Stimulated activated effector memory CD8-positive, alpha-beta T cell treated with anti-CD3 and anti-CD28 coated beads, Interleukin-12 subunit alpha, Interleukin-12 subunit beta, amount 100 ng/mL, for 72 hours (primary cell): ENCODE data around the gene ASGR1.
A peak's percentile ranks its signal among the peaks of the same experiment; 100 is the strongest.
"Not testable (repeated sequence)": the region's sequence is repeated elsewhere in the genome, so short reads cannot be mapped to it uniquely, and the experiment has no call there.

Experiments
- ATAC-seq: fragments of 150-1000 bp; cut with Tn5 transposase; 2 replicates; pipeline ENCODE4 v1.10.0; 2021
- DNase-seq, 2 donors: peaks; one replicate each; pipeline ENCODE4 v3.0.0; 2021 to 2022; ENCODE audit warnings: low spot score in 2 of 2
- H3K27ac Mint-ChIP-seq: one replicate; pipeline ENCODE4 v1.8.0; 2022; ENCODE audit warnings: mild to moderate bottlenecking, mixed read lengths
- H3K36me3 Mint-ChIP-seq: one replicate; pipeline ENCODE4 v1.8.0; 2022; ENCODE audit warnings: mild to moderate bottlenecking, mixed read lengths
- H3K4me1 Mint-ChIP-seq: one replicate; pipeline ENCODE4 v1.8.0; 2022; ENCODE audit warnings: mixed read lengths
- H3K4me3 Mint-ChIP-seq: one replicate; pipeline ENCODE4 v1.8.0; 2022; ENCODE audit warnings: mild to moderate bottlenecking, mixed read lengths
- H3K9me3 Mint-ChIP-seq: one replicate; pipeline ENCODE4 v1.8.0; 2022; ENCODE audit warnings: mixed read lengths

The ASGR1 gene

DNA sequence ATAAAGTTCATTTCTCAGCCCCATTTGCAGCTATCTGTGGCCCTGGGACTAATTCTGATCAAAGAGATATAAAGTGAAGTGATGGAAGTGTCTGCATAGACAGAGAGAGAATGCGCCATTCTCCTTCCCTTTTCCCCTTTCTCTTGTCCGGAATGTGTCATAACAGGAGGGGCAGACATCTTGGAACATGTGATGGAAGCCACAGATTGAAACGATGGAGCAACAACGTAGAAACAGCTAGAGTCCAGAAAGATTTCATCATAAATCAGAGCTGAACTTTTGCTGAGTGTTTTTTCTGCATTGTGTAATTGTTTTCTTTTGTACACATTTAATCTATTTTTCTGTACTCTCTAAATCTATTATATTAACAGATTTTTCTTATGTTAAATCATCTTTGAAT lies 11.3 kb downstream of the ASGR1 start:
- no peak for DNase-seq
- no peak overlapping the region for H3K4me3 Mint-ChIP-seq
- no peaks in the 10 kb centered on the region for H3K4me1 Mint-ChIP-seq
- H3K9me3 Mint-ChIP-seq: peaks cover 2% of the 10 kb centered on the region
- no peak for ATAC-seq
- no peak overlapping the region for H3K27ac Mint-ChIP-seq
- H3K36me3 Mint-ChIP-seq: no peaks in the 10 kb centered on the region

- Mint-ChIP-seq H3K36me3 (no peaks in the 10 kb centered on the region), H3K4me1 (no peaks in the 10 kb centered on the region), H3K27ac (no peak overlapping the region), H3K9me3 (peaks cover 2% of the 10 kb centered on the region), H3K4me3 (no peak overlapping the region)
- no peak for ATAC-seq
- DNase-seq: no peak
Measured at GRCh38 chr17:7166873-7167272, 12.3 kb downstream of the ASGR1 start.

- H3K36me3 Mint-ChIP-seq, DNase-seq, ATAC-seq, H3K4me1 Mint-ChIP-seq, H3K4me3 Mint-ChIP-seq, H3K27ac Mint-ChIP-seq, H3K9me3 Mint-ChIP-seq: not testable (repeated sequence)
Measured at GRCh38 chr17:7159571-7159970, 19.6 kb downstream of the ASGR1 start.

DNA sequence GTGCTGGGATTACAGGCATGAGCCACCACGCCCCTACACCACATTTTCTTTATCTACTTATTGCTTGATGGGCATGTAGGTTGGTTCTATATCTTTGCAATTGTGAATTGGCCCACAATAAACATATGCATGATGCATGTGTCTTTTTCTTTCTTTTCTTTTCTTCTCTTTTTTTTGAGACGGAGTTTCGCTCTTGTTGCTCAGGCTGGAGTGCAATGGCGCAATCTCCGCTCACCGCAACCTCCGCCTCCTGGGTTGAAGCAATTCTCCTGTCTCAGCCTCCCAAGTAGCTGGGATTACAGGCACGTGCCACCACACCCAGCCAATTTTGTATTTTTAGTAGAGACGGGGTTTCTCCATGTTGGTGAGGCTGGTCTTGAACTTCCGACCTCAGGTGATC lies 20.7 kb downstream of the ASGR1 start:
- DNase-seq, ATAC-seq, H3K4me1 Mint-ChIP-seq, H3K36me3 Mint-ChIP-seq, H3K4me3 Mint-ChIP-seq, H3K27ac Mint-ChIP-seq, H3K9me3 Mint-ChIP-seq: not testable (repeated sequence)

DNA sequence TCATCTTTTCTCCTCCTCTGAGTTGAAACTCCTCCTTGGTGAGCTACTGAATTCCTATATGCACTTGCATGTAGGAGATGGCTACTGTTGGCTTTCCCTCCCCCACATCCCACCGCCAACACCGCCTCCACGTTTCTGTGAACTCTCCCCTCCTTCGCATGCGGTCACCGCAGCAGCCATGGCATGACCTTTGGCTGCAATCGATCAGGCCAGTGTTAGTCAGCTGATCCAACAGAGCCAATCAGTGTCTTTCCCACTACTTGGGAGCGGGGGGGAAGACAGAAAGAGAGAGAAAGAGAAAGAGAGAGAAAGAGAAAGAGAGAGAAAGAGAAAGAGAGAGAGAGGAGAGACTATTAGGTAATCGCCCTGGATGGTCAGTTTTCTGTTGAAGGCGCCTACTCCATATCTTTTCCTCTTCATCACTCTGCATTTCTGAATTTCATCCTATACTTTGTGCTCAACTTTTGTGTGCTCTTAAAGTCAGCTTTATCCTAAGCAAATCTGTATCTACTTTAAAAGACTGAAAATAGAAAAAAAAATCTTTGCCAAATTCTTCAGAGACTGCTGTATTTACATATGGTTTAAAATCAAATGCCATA lies 22.7 kb downstream of the ASGR1 start:
- Mint-ChIP-seq H3K4me3 (no peak overlapping the region), H3K9me3 (no peaks in the 10 kb centered on the region), H3K27ac (no peak overlapping the region), H3K4me1 (no peaks in the 10 kb centered on the region), H3K36me3 (no peaks in the 10 kb centered on the region)
- no peak for DNase-seq
- ATAC-seq: no peak

DNA sequence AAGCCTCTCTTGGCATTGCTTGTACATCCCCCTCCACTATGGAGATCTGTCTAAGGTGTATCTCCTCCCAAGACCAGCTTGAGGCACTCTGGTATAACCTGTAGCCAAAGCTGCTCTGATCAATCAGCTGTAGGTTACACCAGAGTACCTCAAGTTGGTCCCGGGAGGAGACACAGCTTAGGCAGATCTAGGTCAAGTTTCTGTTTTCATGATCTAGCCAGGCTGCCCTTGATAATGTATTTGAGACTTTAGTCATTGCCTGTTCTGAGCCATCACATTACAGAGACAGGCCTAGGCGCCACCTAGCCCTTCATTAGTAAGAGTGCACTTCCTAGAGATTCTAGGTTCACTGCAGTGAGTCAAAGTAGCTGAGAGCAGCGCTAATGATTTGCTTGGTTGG lies 31.4 kb downstream of the ASGR1 start:
- no peaks in the 10 kb centered on the region for H3K9me3 Mint-ChIP-seq

DNA sequence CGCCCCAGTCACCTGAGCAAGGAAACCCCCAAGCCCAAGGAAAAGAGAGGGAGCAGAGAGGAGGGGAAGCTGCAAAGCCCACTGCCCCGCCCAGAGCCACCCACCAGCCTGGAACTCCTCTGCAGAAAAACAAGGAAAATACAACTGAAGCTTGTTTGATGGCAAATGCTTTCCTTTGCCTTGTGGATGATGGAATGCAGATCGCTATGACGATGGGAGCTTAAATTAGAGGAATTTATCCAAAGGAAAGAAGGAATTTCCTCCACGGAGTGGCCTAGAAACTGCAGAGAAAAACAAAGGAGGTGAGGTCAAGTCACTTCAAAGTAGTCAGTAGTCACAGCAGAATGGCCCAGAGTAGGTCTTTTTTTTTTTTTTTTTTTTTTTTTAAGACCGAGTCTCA lies 33.1 kb downstream of the ASGR1 start:
- Mint-ChIP-seq H3K4me1 (peaks cover 6% of the 10 kb centered on the region), H3K4me3 (no peak overlapping the region), H3K27ac (no peak overlapping the region), H3K9me3 (no peaks in the 10 kb centered on the region), H3K36me3 (no peaks in the 10 kb centered on the region)
- ATAC-seq (no peak), DNase-seq (no peak)

More for the DNA sequence above, 31.4 kb downstream of the ASGR1 start:
- ATAC-seq (peak; percentile 99), DNase-seq (peak in 1 of 2 donors; percentile 7)
- no peak overlapping the region for H3K4me3 Mint-ChIP-seq
- H3K36me3 Mint-ChIP-seq: no peaks in the 10 kb centered on the region
- peaks cover 6% of the 10 kb centered on the region for H3K4me1 Mint-ChIP-seq
- no peak overlapping the region for H3K27ac Mint-ChIP-seq

- no peak for ATAC-seq
- Mint-ChIP-seq H3K4me3 (no peak overlapping the region), H3K4me1 (peaks cover 11% of the 10 kb centered on the region), H3K9me3 (no peaks in the 10 kb centered on the region), H3K36me3 (no peaks in the 10 kb centered on the region), H3K27ac (no peak overlapping the region)
- no peak for DNase-seq
Measured at GRCh38 chr17:7144213-7144612, 35.0 kb downstream of the ASGR1 start.

DNA sequence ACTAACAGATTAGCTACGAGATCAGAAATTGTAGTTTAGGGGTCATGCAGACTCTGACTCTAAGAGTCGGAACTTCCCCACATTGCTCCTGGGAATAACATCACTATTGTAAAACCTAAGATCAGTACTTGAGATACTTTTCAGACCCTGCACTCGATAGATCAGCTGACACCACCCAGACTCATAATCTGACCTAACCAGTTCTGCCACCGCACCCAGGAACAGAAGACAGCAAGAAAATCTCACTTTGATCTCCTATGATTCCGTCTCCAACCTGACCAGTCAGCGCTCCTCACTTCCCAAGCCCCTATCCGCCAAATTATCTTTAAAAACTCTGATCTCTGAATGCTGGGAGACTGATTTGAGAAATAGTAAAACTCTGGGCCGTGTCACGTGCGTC lies 37.3 kb downstream of the ASGR1 start:
- Mint-ChIP-seq H3K9me3 (no peaks in the 10 kb centered on the region), H3K4me1 (peaks cover 5% of the 10 kb centered on the region), H3K36me3 (no peaks in the 10 kb centered on the region), H3K27ac (no peak overlapping the region), H3K4me3 (no peak overlapping the region)
- no peak for ATAC-seq
- no peak for DNase-seq

DNA sequence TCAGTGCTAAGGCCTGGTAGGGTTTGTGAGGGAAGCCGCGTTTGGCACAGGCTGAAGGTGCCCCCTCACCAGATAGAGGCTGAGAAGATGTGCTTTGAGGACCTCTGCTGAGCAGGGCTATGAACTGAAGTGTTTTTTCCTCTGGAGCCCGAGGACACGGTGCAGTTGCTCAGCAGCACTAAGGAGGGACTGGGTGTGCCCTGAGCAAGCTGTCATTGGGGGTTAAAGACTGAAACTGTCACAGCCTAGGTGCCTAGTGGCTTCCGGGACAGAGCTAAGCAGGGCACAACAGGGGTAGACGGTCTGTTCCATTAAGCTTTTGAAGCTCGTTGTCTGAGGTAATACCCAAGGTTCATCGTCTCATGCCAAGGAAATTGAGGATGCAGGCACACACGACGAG lies 39.8 kb downstream of the ASGR1 start:
- Mint-ChIP-seq H3K27ac (no peak overlapping the region), H3K4me1 (peaks cover 5% of the 10 kb centered on the region), H3K4me3 (no peak overlapping the region), H3K9me3 (no peaks in the 10 kb centered on the region), H3K36me3 (no peaks in the 10 kb centered on the region)
- ATAC-seq: no peak
- DNase-seq: no peak

DNA sequence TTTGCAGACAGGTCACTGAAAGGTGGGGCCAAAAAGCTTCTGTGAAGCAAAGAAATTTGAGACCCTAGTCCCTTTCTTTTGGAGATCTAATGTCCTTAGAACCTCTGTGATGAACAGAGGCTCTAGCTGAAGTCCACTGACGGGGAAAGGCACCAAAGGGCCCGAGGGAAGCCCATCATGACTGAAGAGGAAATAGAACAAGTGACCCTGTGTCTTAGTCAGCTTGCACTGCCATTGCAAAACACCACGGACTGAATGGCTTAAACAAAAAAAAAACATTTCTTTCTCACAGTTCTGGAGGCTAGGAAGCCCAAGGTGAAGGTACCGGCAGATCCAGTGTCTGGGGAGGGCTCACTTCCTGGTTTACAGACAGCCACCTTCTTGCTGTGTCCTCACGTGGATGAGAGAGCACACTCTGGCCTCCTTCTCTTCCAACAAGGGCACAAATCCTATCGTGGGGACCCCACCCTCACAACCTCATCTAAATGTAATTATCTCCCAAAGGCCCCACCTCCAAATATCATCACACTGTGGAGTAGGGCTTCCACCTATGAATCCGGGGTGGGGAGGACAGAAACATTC lies 40.3 kb downstream of the ASGR1 start:
- Mint-ChIP-seq H3K4me1 (peaks cover 5% of the 10 kb centered on the region), H3K27ac (no peak overlapping the region), H3K4me3 (no peak overlapping the region), H3K9me3 (no peaks in the 10 kb centered on the region), H3K36me3 (no peaks in the 10 kb centered on the region)
- DNase-seq (no peak), ATAC-seq (no peak)

DNA sequence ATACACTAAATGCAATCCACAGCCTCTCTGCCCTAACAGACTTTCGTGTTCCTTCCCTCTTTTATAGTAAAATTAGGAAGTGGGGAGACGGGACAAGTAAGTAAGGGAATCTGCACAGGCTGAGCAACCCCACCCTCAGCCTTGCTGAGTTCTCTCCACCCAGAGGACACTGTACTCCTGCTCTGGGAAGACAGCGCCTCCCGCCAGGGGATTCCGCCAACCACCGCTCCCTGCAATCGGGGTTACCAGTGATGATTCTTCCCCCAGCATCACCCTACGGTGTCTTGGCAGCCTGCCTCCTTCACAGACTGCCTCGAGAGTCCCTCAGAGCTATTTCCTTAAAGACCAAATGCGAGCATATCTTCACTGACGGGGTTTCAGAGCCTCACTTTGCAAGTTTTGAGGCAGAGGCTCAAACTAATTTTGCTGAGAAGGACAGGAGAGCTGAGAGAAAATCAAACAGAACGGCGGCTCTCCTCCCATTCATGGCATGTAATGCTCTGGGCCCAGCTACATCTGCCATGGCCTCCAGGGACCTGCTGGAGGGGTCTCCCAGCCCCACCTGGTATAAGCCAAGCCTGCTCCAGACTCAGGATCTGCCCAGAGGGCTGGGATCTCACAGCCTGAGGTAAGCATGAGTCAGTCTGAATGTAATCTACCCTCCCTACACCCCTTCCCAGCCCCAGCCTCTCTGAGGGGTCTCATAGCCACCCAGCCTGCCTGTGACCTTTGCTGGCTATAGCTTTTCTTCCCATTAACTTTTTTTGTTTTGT lies 41.8 kb downstream of the ASGR1 start:
- Mint-ChIP-seq H3K36me3 (no peaks in the 10 kb centered on the region), H3K27ac (no peak overlapping the region), H3K4me3 (no peak overlapping the region), H3K9me3 (no peaks in the 10 kb centered on the region), H3K4me1 (peaks cover 19% of the 10 kb centered on the region)
- ATAC-seq (no peak), DNase-seq (no peak)

DNA sequence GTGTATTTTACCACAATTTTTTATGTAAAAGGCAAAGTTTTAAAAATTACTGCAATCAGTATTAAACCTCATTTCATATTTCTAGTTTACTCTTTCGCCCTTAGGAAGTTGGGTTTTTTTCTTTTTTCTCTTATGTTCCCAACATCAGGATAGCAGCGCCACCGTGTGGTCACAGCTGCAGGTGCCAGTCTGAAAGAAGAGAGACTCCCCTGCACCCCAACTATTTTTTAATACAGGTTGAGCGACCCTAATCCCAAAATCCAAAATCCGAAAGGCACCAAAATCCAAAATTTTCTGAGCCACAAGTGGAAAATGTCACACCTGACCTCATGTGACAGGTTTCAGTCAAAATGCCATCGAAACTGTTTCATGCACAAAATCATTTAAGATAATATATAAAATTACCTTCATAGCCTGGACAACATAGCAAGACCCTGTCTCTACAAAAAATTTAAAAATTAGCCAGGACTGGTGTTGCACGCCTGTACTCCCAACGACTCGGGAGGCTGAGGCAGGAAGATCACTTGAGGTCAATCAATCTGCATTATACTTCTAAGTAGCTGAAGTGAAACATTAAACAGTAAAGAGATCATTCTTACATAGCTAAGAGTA lies 42.8 kb downstream of the ASGR1 start:
- Mint-ChIP-seq H3K4me3 (no peak overlapping the region), H3K27ac (no peak overlapping the region), H3K36me3 (no peaks in the 10 kb centered on the region), H3K9me3 (no peaks in the 10 kb centered on the region), H3K4me1 (peaks cover 28% of the 10 kb centered on the region)
- no peak for ATAC-seq
- peak; percentile 59 to 79 for DNase-seq

DNA sequence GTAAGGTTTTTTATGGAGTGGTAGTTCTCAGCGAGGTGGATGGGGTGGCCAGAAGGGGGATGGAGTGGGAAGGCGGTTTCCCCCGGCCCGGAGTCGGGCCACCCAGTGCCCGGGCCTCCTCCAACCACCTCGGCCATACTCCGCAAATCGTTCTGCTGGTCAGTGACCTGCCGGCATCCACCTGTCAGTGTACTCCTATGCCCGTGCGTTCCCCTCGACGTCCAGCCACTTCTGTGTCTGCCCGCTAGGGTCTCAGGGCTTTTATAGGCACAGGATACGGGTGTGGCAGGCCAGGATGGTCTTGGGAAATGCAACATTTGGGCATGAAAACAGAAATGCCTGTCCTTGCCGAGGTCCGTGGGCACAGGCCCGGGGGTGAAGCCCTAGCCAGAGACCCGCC lies 45.3 kb downstream of the ASGR1 start:
- peak overlapping the region; percentile 60 for H3K4me3 Mint-ChIP-seq
- ATAC-seq: no peak

DNA sequence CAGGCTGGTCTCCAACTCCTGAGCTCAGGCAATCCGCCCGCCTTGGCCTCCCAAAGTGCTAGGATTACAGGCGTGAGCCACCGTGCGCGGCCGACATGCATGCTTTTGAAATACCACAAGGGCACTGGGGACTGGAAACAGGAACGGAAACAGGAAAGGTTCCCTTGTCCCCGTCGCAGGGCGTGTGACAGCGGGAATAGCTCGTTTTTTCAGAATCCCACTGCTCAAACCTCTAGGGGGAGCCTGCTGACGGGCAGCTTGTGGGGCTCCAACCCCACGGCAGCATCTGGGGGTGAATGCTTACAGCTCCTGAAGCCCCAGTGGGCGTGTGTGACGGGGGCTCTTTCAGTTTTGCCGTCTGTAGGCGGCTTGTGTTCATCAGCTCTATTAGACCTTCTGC lies 45.7 kb downstream of the ASGR1 start:
- Mint-ChIP-seq H3K9me3 (no peaks in the 10 kb centered on the region), H3K27ac (peak overlapping the region; percentile 80), H3K4me3 (peak overlapping the region; percentile 60), H3K4me1 (peaks cover 29% of the 10 kb centered on the region), H3K36me3 (no peaks in the 10 kb centered on the region)
- ATAC-seq (peak; percentile 64), DNase-seq (peak; percentile 24 to 62)

More for the DNA sequence above, 45.3 kb downstream of the ASGR1 start:
- Mint-ChIP-seq H3K27ac (peak overlapping the region; percentile 80), H3K9me3 (no peaks in the 10 kb centered on the region), H3K36me3 (no peaks in the 10 kb centered on the region), H3K4me1 (peaks cover 29% of the 10 kb centered on the region)
- no peak for DNase-seq
